ENCODE data around the gene FBLN1. TPM values are rescaled to one million over a fixed set of nuclear protein-coding genes. Genes with fewer than 3 reads are reported as not detected.

FBLN1 gene
- polyA plus RNA-seq, 3 donors: 0.03 to 0.17 TPM; not detected in 1

- Histone ChIP-seq H3K27me3 (ENCODE audit: control insufficient read depth in 2 of 2, insufficient read depth in 2 of 2, low read length in 2 of 2) (peaks cover 0 to 12% of the 10 kb centered on the region in 2 donors), H4K20me1 (ENCODE audit: insufficient read depth, low read length) (no peaks in the 10 kb centered on the region), H3K4me1 (ENCODE audit: control insufficient read depth in 1 of 2, insufficient read depth in 2 of 2, low read length in 2 of 2) (peaks cover 25 to 28% of the 10 kb centered on the region in 2 donors), H3K79me2 (ENCODE audit: insufficient read depth, low read length) (no peaks in the 10 kb centered on the region), H3K27ac (ENCODE audit: low read depth in 1 of 2, low read length in 2 of 2) (no peak overlapping the region), H3K4me3 (replicated peaks in 1 of 3; ENCODE audit: low read depth in 2 of 3, low read length in 3 of 3) (no peak overlapping the region), H3K9me3 (replicated peaks in 1 of 2; ENCODE audit: control insufficient read depth in 1 of 2, insufficient read depth in 1 of 2, low read length in 2 of 2) (no peaks in the 10 kb centered on the region), H3K4me2 (replicated peaks; ENCODE audit: extremely low read depth, low read length, poor library complexity, severe bottlenecking) (no peak overlapping the region), H3K36me3 (replicated peaks in 1 of 2; ENCODE audit: control insufficient read depth in 1 of 2, insufficient read depth in 2 of 2, low read length in 2 of 2) (no peaks in the 10 kb centered on the region), H3K9ac (ENCODE audit: insufficient read depth, low read length, poor library complexity, severe bottlenecking) (no peak overlapping the region), H2AFZ (ENCODE audit: insufficient read depth, low read depth, low read length, poor library complexity, severe bottlenecking) (no peak overlapping the region)
- H3K36me3 Mint-ChIP-seq: no peaks in the 10 kb centered on the region
- no peak for DNase-seq
- no peak overlapping the region for H3K4me3 Mint-ChIP-seq
- H3K27ac Mint-ChIP-seq: no peak overlapping the region
- peaks cover 35% of the 10 kb centered on the region for H3K4me1 Mint-ChIP-seq
- intact Hi-C loops (cut with micrococcal nuclease): loop anchor here (5.0 to 10.0 kb wide), 4 partner anchors 67 to 537 kb away; no protein-coding TSS in a partner anchor
- 96% methylated on average over 21 of the region's 29 CpGs for WGBS (ENCODE audit: insufficient coverage)
- TF ChIP-seq, protein P1, sequence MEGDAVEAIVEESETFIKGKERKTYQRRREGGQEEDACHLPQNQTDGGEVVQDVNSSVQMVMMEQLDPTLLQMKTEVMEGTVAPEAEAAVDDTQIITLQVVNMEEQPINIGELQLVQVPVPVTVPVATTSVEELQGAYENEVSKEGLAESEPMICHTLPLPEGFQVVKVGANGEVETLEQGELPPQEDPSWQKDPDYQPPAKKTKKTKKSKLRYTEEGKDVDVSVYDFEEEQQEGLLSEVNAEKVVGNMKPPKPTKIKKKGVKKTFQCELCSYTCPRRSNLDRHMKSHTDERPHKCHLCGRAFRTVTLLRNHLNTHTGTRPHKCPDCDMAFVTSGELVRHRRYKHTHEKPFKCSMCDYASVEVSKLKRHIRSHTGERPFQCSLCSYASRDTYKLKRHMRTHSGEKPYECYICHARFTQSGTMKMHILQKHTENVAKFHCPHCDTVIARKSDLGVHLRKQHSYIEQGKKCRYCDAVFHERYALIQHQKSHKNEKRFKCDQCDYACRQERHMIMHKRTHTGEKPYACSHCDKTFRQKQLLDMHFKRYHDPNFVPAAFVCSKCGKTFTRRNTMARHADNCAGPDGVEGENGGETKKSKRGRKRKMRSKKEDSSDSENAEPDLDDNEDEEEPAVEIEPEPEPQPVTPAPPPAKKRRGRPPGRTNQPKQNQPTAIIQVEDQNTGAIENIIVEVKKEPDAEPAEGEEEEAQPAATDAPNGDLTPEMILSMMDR (IDR thresholded peaks at IDR 0.05): no peak
- peaks cover 8 to 28% (median 19%) of the 10 kb centered on the region in 3 donors for H3K27me3 Mint-ChIP-seq (ENCODE audit: low read depth in 3 of 3)
- H3K9me3 Mint-ChIP-seq: no peaks in the 10 kb centered on the region
These were observed 77.4 kb downstream of the FBLN1 start for GRCh38 chr22:45579806-45580725.

DNA sequence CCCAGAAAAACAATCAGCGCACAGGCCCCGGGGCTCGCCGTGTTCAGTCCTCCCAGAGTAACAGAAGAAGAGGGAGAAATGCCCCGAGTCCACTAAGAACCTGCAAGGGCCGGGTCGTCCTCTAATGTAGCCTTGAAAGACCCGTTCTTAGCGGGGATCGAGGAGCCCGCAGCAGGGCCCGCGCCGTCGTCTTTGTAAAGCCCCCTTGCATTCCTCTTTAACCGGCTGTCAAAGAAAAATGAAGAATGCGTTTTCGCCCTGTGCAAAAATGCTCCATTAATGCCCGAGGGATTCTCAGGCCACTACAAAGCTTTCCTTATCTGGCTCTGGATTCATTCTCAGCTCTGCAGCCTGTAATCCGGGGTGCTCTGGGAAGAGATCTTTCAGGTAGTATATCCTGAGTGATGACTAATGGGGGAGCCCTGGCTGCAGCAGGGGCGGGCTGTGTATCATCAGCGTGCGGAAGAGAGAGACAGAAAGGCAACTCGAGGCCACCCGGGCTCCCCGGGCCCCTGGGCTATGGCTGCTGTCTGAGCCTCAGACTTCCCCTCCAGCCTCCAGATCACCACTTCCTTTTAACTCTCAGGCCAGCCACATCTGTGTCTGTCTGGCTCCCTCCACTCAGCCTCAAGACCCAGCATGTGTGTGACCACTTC is 78.2 kb downstream of the FBLN1 start:
- DNase-seq: peak in 2 of 3 donors; percentile 20 to 41
- Histone ChIP-seq H3K27me3 (ENCODE audit: control insufficient read depth in 2 of 2, insufficient read depth in 2 of 2, low read length in 2 of 2) (peaks cover 0 to 12% of the 10 kb centered on the region in 2 donors), H3K4me1 (ENCODE audit: control insufficient read depth in 1 of 2, insufficient read depth in 2 of 2, low read length in 2 of 2) (peaks cover 27 to 30% of the 10 kb centered on the region in 2 donors), H3K79me2 (ENCODE audit: insufficient read depth, low read length) (no peaks in the 10 kb centered on the region), H3K27ac (ENCODE audit: low read depth in 1 of 2, low read length in 2 of 2) (no peak overlapping the region), H3K4me3 (replicated peaks in 1 of 3; ENCODE audit: low read depth in 2 of 3, low read length in 3 of 3) (no peak overlapping the region), H3K9me3 (replicated peaks in 1 of 2; ENCODE audit: control insufficient read depth in 1 of 2, insufficient read depth in 1 of 2, low read length in 2 of 2) (no peaks in the 10 kb centered on the region), H4K20me1 (ENCODE audit: insufficient read depth, low read length) (no peaks in the 10 kb centered on the region), H2AFZ (ENCODE audit: insufficient read depth, low read depth, low read length, poor library complexity, severe bottlenecking) (peak overlapping the region; percentile 46), H3K36me3 (replicated peaks in 1 of 2; ENCODE audit: control insufficient read depth in 1 of 2, insufficient read depth in 2 of 2, low read length in 2 of 2) (no peaks in the 10 kb centered on the region), H3K9ac (ENCODE audit: insufficient read depth, low read length, poor library complexity, severe bottlenecking) (no peak overlapping the region), H3K4me2 (replicated peaks; ENCODE audit: extremely low read depth, low read length, poor library complexity, severe bottlenecking) (no peak overlapping the region)
- H3K36me3 Mint-ChIP-seq: no peaks in the 10 kb centered on the region
- H3K27ac Mint-ChIP-seq: peak overlapping the region in 1 of 7 donors; percentile 26
- peak overlapping the region; percentile 7 to 59 for H3K4me3 Mint-ChIP-seq
- intact Hi-C loops (cut with micrococcal nuclease): loop anchor here (5.0 to 10.0 kb wide), 2 partner anchors 534 to 536 kb away; no protein-coding TSS in a partner anchor
- TF ChIP-seq, protein P1 (IDR thresholded peaks at IDR 0.05): no peak
- peaks cover 38% of the 10 kb centered on the region for H3K4me1 Mint-ChIP-seq
- WGBS (ENCODE audit: insufficient coverage): 76% methylated on average over 26 of the region's 26 CpGs
- H3K27me3 Mint-ChIP-seq (ENCODE audit: low read depth in 3 of 3): peaks cover 5 to 25% (median 19%) of the 10 kb centered on the region in 3 donors
- no peaks in the 10 kb centered on the region for H3K9me3 Mint-ChIP-seq

Data from CD14-positive monocyte (primary cell).